ENCODE results near the gene RPLP2.

Gene RPLP2

GRCh38 chr11:826227-826621 is 16.5 kb downstream of the RPLP2 start:
- peaks cover 4% of the 10 kb centered on the region; the same call in 1 of the 2 replicates for H3K36me3 ChIP-seq (ENCODE audit: control insufficient read depth, insufficient read depth, low read length)
- no peaks in the 10 kb centered on the region for H3K27me3 ChIP-seq (replicated peaks; ENCODE audit: control insufficient read depth, insufficient read depth, low read length)
- H3K4me3 ChIP-seq (replicated peaks; ENCODE audit: low read depth, low read length): no peak overlapping the region
- DNase-seq (ENCODE audit: extremely low read depth, insufficient read length): no peak
- TF ChIP-seq CTCF (IDR thresholded peaks at IDR 0.05; ENCODE audit: insufficient read depth, low read length, poor library complexity, severe bottlenecking): no peak

- Histone ChIP-seq H3K4me3 (replicated peaks; ENCODE audit: low read depth, low read length) (peak overlapping the region; percentile 67), H3K36me3 (ENCODE audit: control insufficient read depth, insufficient read depth, low read length) (peaks cover 4% of the 10 kb centered on the region; the same call in 1 of the 2 replicates), H3K27me3 (replicated peaks; ENCODE audit: control insufficient read depth, insufficient read depth, low read length) (peaks cover 1% of the 10 kb centered on the region; the same call in 1 of the 2 replicates)
- DNase-seq (ENCODE audit: extremely low read depth, insufficient read length): no peak
- TF ChIP-seq CTCF (IDR thresholded peaks at IDR 0.05; ENCODE audit: insufficient read depth, low read length, poor library complexity, severe bottlenecking): no peak
Measured at GRCh38 chr11:826836-827145, 17.0 kb downstream of the RPLP2 start.

DNA sequence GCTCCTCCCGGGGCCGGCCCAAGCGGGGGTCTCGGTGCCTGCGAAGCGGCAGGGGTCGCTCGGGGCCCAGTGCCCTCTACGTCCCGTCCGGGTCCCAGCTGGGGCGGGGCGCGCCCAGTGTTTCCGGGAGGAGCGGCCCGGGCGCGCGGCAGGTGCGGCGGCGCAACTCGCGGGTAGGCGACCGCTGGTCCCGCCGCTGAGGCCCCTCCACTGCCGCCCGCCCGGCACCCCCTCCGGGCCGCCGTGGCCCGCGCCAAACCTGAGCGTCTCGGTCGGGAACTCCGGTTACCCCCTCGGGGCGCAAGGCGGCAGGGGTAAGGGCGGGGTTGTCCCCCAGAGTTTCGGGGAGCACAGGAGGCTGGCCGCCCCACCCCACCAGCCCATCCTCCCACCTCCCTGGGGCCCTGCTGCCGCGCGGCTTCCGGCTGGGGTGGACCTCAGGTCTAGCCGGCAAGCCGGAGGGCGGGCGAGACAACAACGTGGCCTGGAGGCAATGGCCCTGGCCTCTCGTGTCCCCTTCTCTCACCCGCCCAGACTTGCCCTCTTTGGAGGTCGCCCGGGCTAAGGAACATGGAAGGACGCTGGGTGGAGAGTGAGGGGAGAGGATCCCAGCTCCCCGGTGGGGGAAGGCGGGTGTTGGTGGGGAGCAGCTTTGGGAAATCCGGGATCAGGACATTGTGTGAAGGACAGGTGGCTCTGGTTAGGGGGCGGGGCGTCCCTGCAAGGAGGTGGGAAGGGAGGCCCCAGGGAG is 17.6 kb downstream of the RPLP2 start:
- Histone ChIP-seq H3K27me3 (replicated peaks; ENCODE audit: control insufficient read depth, insufficient read depth, low read length) (peaks cover 1% of the 10 kb centered on the region; the same call in 1 of the 2 replicates), H3K4me3 (replicated peaks; ENCODE audit: low read depth, low read length) (peak overlapping the region; percentile 67), H3K36me3 (ENCODE audit: control insufficient read depth, insufficient read depth, low read length) (peaks cover 4% of the 10 kb centered on the region; the same call in 1 of the 2 replicates)
- no peak for TF ChIP-seq CTCF (IDR thresholded peaks at IDR 0.05; ENCODE audit: insufficient read depth, low read length, poor library complexity, severe bottlenecking)
- peak; percentile 82 for DNase-seq (ENCODE audit: extremely low read depth, insufficient read length)

- Histone ChIP-seq H3K36me3 (ENCODE audit: control insufficient read depth, insufficient read depth, low read length) (0 out of 2 replicates have a peak, but pooled peaks cover 2% of the 10 kb centered on the region), H3K4me3 (replicated peaks; ENCODE audit: low read depth, low read length) (peak within 1 kb of the TSS; percentile 67), H3K27me3 (replicated peaks; ENCODE audit: control insufficient read depth, insufficient read depth, low read length) (peaks cover 1% of the 10 kb centered on the region; the same call in 1 of the 2 replicates)
- no peak for TF ChIP-seq CTCF (IDR thresholded peaks at IDR 0.05; ENCODE audit: insufficient read depth, low read length, poor library complexity, severe bottlenecking)
- DNase-seq (ENCODE audit: extremely low read depth, insufficient read length): no peak
Measured at GRCh38 chr11:827897-828192, 18.1 kb downstream of the RPLP2 start, which contains the start of gene CRACR2B. TSS of gene CRACR2B (plus strand) at chr11:827919. CDS start at chr11:828608, 689 bp downstream.

GRCh38 chr11:828506-829175 is 18.9 kb downstream of the RPLP2 start:
- 0 out of 2 replicates have a peak, but pooled peaks cover 2% of the 10 kb centered on the region for H3K36me3 ChIP-seq (ENCODE audit: control insufficient read depth, insufficient read depth, low read length)
- TF ChIP-seq CTCF (IDR thresholded peaks at IDR 0.05; ENCODE audit: insufficient read depth, low read length, poor library complexity, severe bottlenecking): no peak
- no peak for DNase-seq (ENCODE audit: extremely low read depth, insufficient read length)
- no peak overlapping the region for H3K4me3 ChIP-seq (replicated peaks; ENCODE audit: low read depth, low read length)
- peaks cover 1% of the 10 kb centered on the region for H3K27me3 ChIP-seq (replicated peaks; ENCODE audit: control insufficient read depth, insufficient read depth, low read length)
